NB4 (cell line): ENCODE results near the gene BUB1.
"Not testable (repeated sequence)": the region's sequence is repeated elsewhere in the genome, so short reads cannot be mapped to it uniquely, and the experiment has no call there.

Source experiments
- MYC ChIP-seq: IDR thresholded peaks from 2 replicates; pipeline ENCODE4 v1.6.1; 2011; ENCODE audit warnings: low read depth, low read length
- TF ChIP-seq, protein P1 (sequence below): IDR thresholded peaks from one replicate; pipeline ENCODE4 v1.5.1; 2012; ENCODE audit warnings: low read depth, low read length

DNA sequence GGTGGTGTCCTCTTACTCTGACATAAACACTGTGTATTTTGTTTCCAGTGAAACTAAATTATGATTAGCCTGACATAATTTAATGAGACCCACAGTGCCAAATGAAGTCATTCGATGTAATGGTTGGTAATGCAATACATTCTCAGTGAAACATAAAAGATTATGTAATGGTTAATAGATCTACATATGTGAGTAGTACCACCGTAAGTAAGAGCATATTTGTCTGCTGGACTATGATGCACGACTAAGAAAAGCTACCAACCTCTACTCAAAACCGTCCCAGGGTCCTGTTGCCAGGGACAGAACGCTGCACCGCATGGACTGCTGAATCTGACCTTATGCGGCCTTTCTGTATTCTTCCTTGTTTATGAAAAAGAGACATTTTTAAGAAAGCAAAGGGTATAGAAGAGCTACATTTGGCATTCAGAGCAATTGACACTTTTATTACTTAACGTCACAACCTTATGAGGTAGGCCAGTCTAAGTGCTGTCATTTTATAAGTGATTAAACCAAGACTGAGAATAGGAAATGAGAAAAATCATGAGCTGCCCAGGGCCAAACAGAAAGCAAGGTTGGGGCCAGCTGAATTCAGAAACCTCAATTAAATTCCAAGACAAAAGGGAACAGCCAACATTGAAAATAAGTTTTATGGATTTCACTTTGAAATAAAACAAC is 73.8 kb downstream of the BUB1 start:
- TF ChIP-seq, protein P1, sequence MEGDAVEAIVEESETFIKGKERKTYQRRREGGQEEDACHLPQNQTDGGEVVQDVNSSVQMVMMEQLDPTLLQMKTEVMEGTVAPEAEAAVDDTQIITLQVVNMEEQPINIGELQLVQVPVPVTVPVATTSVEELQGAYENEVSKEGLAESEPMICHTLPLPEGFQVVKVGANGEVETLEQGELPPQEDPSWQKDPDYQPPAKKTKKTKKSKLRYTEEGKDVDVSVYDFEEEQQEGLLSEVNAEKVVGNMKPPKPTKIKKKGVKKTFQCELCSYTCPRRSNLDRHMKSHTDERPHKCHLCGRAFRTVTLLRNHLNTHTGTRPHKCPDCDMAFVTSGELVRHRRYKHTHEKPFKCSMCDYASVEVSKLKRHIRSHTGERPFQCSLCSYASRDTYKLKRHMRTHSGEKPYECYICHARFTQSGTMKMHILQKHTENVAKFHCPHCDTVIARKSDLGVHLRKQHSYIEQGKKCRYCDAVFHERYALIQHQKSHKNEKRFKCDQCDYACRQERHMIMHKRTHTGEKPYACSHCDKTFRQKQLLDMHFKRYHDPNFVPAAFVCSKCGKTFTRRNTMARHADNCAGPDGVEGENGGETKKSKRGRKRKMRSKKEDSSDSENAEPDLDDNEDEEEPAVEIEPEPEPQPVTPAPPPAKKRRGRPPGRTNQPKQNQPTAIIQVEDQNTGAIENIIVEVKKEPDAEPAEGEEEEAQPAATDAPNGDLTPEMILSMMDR = not testable (repeated sequence)
- not testable (repeated sequence) for TF ChIP-seq MYC
